ENCODE results near the gene HOXA1.

DNA sequence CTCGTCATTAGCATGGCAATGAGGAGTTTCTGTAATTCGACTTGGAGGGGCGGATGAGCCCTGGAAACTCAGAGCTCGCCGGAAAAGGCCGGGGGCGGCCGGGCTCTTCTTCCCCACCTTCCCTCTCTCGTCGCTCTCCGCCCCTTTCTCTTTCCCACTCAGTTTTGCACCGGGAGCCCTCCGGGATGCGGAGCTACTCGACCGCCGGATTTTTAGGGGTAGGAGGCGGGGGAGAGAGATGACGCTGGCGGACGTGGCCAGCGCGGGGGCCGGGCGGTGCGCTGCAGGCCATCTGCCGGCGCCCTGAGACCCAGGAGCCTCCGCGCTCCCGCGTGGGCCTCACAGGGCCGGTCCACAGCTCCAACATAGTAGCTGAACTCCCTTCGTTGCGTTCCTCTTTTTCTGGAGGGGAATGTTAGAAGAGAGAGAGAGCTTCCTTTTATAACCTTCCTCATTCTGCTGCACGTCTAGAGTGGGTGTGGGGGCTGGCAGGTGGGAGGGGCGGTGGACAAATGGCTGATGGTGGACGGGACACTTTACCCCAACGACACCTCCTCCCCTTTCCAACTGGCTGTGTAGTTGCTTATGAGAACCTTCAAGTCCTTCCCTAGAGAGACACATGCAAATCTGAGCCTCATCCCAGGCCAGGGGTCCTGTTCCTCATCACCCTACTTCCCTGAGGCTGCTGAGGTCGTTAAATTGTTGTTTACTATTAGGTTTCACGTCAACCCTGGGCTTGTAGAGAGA lies 1.1 kb upstream of the HOXA1 start:
- TF ChIP-seq, protein P1, sequence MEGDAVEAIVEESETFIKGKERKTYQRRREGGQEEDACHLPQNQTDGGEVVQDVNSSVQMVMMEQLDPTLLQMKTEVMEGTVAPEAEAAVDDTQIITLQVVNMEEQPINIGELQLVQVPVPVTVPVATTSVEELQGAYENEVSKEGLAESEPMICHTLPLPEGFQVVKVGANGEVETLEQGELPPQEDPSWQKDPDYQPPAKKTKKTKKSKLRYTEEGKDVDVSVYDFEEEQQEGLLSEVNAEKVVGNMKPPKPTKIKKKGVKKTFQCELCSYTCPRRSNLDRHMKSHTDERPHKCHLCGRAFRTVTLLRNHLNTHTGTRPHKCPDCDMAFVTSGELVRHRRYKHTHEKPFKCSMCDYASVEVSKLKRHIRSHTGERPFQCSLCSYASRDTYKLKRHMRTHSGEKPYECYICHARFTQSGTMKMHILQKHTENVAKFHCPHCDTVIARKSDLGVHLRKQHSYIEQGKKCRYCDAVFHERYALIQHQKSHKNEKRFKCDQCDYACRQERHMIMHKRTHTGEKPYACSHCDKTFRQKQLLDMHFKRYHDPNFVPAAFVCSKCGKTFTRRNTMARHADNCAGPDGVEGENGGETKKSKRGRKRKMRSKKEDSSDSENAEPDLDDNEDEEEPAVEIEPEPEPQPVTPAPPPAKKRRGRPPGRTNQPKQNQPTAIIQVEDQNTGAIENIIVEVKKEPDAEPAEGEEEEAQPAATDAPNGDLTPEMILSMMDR (IDR thresholded peaks at IDR 0.05): no peak
- no peak for TF ChIP-seq POLR2A (IDR thresholded peaks at IDR 0.05)
- peak in 1 of 3 donors; percentile 43 for TF ChIP-seq POLR2AphosphoS5 (IDR thresholded peaks at IDR 0.05)

Data from breast epithelium (tissue), 3 donors.